GM13977 (cell line): ENCODE results near the gene IL1RAPL1.

Source experiments
- DNase-seq: peaks from one replicate; pipeline ENCODE4 v3.0.0; 2012; ENCODE audit warnings: low spot score
- CTCF ChIP-seq: IDR thresholded peaks from 2 replicates; pipeline ENCODE4 v1.5.1; 2012; ENCODE audit warnings: mild to moderate bottlenecking, control low read depth; ENCODE audit not compliant: insufficient read depth; ENCODE audit errors: extremely low read depth, missing control alignments
- in situ Hi-C: fragments of 300-500 bp; cut with MboI; formaldehyde crosslinking; loops from one replicate; pipeline ENCODE4 v1.12.0; 2022; ENCODE audit warnings: low sequenced_read_pairs, low pct_unique_long_range_greater_than_20kb, mixed read lengths, inconsistent platforms; ENCODE audit not compliant: unreplicated experiment

Gene IL1RAPL1

DNA sequence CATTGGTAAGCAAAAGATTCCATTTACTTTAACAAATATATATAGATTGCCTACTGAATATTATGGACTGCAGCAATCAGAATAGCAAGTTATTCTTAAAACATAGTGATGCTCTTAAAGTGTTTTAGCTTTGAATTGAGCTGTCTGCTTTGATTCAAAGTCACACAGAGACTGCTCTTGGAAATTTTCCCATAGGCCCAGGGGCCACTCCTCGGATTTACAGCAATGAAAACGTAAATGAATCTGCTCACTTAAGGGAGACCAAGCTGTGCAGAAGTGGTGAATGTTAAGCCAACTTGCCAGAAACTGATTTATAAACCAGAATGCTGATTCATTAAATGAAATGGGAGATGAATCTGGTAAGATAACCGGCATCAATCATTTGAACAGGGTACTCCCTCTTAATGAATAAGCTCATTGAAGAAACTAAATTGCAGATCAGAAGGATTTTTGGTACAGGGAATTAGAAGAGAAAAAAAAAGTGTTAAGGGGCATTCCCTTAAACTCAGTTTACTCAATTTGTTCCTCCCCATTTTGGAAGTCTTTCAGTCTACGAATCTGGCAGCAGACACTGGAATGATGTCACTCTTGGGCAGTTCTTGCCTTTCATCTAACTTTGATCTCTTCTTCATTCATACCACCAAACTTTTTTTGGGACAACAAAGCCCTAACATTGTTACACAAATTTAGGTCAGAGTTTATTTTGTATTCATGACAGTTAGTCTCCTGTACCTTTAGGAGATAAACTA, 1264.8 kb downstream of the IL1RAPL1 start:
- no peak for DNase-seq
- in situ Hi-C loops, result no loop called here
- no peak for TF ChIP-seq CTCF

DNA sequence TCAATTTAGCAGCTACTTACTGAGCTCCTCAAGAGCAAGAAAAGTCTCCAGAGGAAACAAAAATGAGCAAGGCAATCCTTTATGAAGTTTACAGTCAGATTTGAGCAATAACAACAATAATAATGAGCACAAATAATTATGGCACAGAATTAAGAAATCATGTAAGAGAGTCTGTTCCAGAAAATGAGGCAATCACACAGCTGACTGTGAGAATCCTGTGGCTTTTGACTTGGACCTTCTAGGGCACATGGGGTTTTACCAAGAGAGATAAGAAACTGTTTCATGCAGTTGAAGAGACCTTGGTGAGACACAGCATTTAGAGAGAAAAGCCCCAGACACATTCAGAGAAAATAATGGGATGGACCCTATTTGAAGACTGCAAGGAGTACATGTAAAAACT, 1265.5 kb downstream of the IL1RAPL1 start:
- no peak for DNase-seq
- TF ChIP-seq CTCF, result no peak
- in situ Hi-C loops, result no loop called here

DNA sequence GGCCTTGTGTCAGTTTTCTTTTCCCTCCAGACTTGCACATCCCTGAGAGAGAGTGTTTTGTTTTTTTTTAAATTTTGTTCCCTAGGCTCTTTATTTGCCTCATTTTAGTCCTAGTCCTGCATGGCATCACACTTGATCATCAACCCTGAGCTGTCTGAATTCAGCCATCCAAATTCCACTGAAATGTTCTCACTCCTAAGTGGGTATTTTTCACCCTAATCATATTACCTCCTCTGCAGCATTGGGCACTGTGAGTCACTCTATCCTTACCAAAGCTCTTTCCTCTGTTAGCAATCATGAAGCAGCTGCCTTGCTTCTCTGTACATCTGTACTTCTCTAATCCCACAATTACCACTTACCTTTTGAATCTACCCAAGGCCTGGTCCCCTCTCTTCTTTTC, 1271.5 kb downstream of the IL1RAPL1 start:
- TF ChIP-seq CTCF, result no peak
- in situ Hi-C loops, result no loop called here
- DNase-seq, result no peak

DNA sequence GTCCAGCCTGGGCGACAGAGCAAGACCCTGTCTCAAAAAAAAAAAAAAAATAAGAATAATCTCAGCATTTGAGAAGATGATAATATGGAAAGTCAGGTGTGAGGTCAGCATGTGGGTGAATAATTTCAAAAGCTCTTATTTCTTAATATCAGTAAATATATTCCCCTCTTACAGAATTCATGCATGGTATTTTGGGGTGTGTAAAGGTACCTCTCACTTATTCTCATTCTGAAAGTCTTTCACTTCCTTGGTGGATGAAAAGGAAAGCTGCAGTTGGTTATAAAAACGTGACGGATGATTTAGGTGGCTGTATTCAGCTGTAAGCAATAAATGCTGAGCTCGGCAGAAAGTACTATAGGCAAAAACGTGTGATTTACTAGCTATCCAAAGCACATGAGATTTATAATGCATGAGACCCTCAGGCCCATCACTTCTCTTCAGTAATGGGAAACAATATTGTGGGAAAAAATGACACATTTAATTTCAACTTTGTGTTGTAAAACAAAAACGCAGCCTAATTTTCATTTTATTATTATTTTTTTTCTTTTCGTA, 1275.0 kb downstream of the IL1RAPL1 start:
- TF ChIP-seq CTCF, result no peak

GRCh38 chrX:29867971-29868370, 1280.7 kb downstream of the IL1RAPL1 start:
- in situ Hi-C loops, result no loop called here
- TF ChIP-seq CTCF, result no peak
- no peak for DNase-seq

More for the DNA sequence above, 1275.0 kb downstream of the IL1RAPL1 start:
- no peak for DNase-seq
- in situ Hi-C loops, result no loop called here

DNA sequence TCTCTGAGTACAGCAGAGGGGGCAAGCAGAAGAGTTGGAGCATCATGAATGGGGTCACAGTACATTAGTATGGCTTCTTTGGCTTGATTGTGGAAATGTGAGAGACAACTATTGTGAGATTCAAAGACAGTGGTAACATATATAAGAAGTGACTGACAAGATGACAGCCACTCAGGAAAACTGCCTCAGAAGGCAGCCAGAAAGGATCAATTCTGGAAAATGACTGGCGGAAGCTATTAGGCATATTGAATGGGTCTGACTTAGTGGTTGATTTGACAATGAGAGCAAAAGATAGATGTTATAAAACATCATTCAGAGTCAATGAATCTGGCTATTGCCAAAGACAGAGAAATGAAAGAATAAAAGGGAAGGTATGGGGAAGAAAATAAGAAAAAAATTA, 1282.6 kb downstream of the IL1RAPL1 start:
- in situ Hi-C loops, result no loop called here
- no peak for DNase-seq
- TF ChIP-seq CTCF, result no peak
